Liver (tissue), 9 donors: ENCODE data around the gene HMSD. TPM values are rescaled to one million over a fixed set of nuclear protein-coding genes. Genes with fewer than 3 reads are reported as not detected.

Experiments
- DNase-seq: peaks from one replicate; pipeline ENCODE4 v3.0.0-alpha.2; 2017; ENCODE audit warnings: low spot score
- H3K27ac ChIP-seq, 2 donors: one replicate each; pipeline ENCODE4 v1.7.0; 2013; ENCODE audit warnings: inconsistent platforms in 2 of 2, low read length in 2 of 2, control low read depth in 1 of 2, low read depth in 1 of 2, mild to moderate bottlenecking in 1 of 2
- H3K27me3 ChIP-seq, 4 donors: one replicate each; pipeline versions ENCODE4 v1.6.1 to v1.7.0; 2013; ENCODE audit warnings: low read length in 3 of 4, inconsistent platforms in 1 of 4, mild to moderate bottlenecking in 1 of 4, moderate library complexity in 1 of 4; ENCODE audit not compliant: control insufficient read depth in 4 of 4, insufficient read depth in 4 of 4
- H3K36me3 ChIP-seq, 4 donors: one replicate each; pipeline versions ENCODE4 v1.6.1 to v1.7.0; 2013; ENCODE audit warnings: low read length in 3 of 4, mild to moderate bottlenecking in 3 of 4, low read depth in 1 of 4, moderate library complexity in 1 of 4; ENCODE audit not compliant: control insufficient read depth in 4 of 4, insufficient read depth in 3 of 4
- H3K4me1 ChIP-seq, 4 donors: one replicate each; pipeline versions ENCODE4 v1.6.1 to v1.7.0; 2013; ENCODE audit warnings: low read length in 3 of 4, mild to moderate bottlenecking in 3 of 4, moderate library complexity in 1 of 4; ENCODE audit not compliant: control insufficient read depth in 4 of 4, insufficient read depth in 4 of 4
- H3K4me3 ChIP-seq, 3 donors: one replicate each; pipeline versions ENCODE4 v1.6.1 to v1.7.0; 2013; ENCODE audit warnings: low read length in 3 of 3, control low read depth in 1 of 3, low read depth in 1 of 3, mild to moderate bottlenecking in 1 of 3
- H3K9ac ChIP-seq, 2 donors: one replicate each; pipeline ENCODE4 v1.7.0; 2013; ENCODE audit warnings: low read length in 2 of 2, mild to moderate bottlenecking in 2 of 2, moderate library complexity in 2 of 2, control low read depth in 1 of 2, low read depth in 1 of 2
- H3K9me3 ChIP-seq, 4 donors: one replicate each; pipeline versions ENCODE4 v1.6.1 to v1.7.0; 2013; ENCODE audit warnings: low read length in 3 of 4; ENCODE audit not compliant: control insufficient read depth in 4 of 4
- ATF3 ChIP-seq: IDR thresholded peaks from 2 replicates; pipeline ENCODE4 v1.6.1; 2016; ENCODE audit warnings: antibody characterized with exemption
- CTCF ChIP-seq: fragments of 150-350 bp; IDR thresholded peaks from 2 replicates; pipeline ENCODE4 v1.5.1; 2017; ENCODE audit warnings: improper control_type of control experiment, low read depth, low read length; ENCODE audit not compliant: missing input control
- EGR1 ChIP-seq, 2 donors: IDR thresholded peaks; 2 replicates each; pipeline ENCODE4 v1.6.1; 2016 to 2018; ENCODE audit warnings: antibody characterized with exemption in 2 of 2, low read depth in 2 of 2
- FOXA1 ChIP-seq: IDR thresholded peaks from 2 replicates; pipeline ENCODE4 v1.6.1; 2016; ENCODE audit warnings: antibody characterized with exemption
- FOXA2 ChIP-seq: IDR thresholded peaks from 2 replicates; pipeline ENCODE4 v1.6.1; 2016; ENCODE audit warnings: antibody characterized with exemption
- GABPA ChIP-seq, 2 donors: IDR thresholded peaks in 1 of 2; conservative IDR thresholded peaks in 1 of 2; 2 replicates each; pipeline ENCODE4 v1.6.1; 2016; ENCODE audit warnings: antibody characterized with exemption in 2 of 2, mild to moderate bottlenecking in 1 of 2, moderate library complexity in 1 of 2
- HNF4A ChIP-seq, 2 donors: conservative IDR thresholded peaks; 2 replicates each; pipeline ENCODE4 v1.6.1; 2016; ENCODE audit warnings: antibody characterized with exemption in 2 of 2, mild to moderate bottlenecking in 2 of 2
- HNF4G ChIP-seq: IDR thresholded peaks from 2 replicates; pipeline ENCODE4 v1.6.1; 2016; ENCODE audit warnings: antibody characterized with exemption
- JUND ChIP-seq, 2 donors: IDR thresholded peaks; 2 replicates each; pipeline ENCODE4 v1.6.1; 2016; ENCODE audit warnings: antibody characterized with exemption in 2 of 2
- MAX ChIP-seq: IDR thresholded peaks from 2 replicates; pipeline ENCODE4 v1.6.1; 2016; ENCODE audit warnings: antibody characterized with exemption
- NR2F2 ChIP-seq: IDR thresholded peaks from 2 replicates; pipeline ENCODE4 v1.6.1; 2016; ENCODE audit warnings: antibody characterized with exemption
- RAD21 ChIP-seq, 2 donors: IDR thresholded peaks; 2 replicates each; pipeline ENCODE4 v1.6.1; 2016; ENCODE audit warnings: antibody characterized with exemption in 2 of 2, mild to moderate bottlenecking in 2 of 2
- REST ChIP-seq: IDR thresholded peaks from 2 replicates; pipeline ENCODE4 v1.6.1; 2016; ENCODE audit warnings: antibody characterized with exemption, mild to moderate bottlenecking
- RXRA ChIP-seq, 2 donors: IDR thresholded peaks; 2 replicates each; pipeline ENCODE4 v1.6.1; 2017 to 2018; ENCODE audit warnings: antibody characterized with exemption in 2 of 2, mild to moderate bottlenecking in 1 of 2
- SP1 ChIP-seq: IDR thresholded peaks from 2 replicates; pipeline ENCODE4 v1.6.1; 2018; ENCODE audit warnings: antibody characterized with exemption, mild to moderate bottlenecking
- TAF1 ChIP-seq: conservative IDR thresholded peaks from 2 replicates; pipeline ENCODE4 v1.6.1; 2016; ENCODE audit warnings: antibody characterized with exemption, mild to moderate bottlenecking
- YY1 ChIP-seq: IDR thresholded peaks from 2 replicates; pipeline ENCODE4 v1.6.1; 2016; ENCODE audit warnings: antibody characterized with exemption, mild to moderate bottlenecking
- ZBTB33 ChIP-seq: IDR thresholded peaks from 2 replicates; pipeline ENCODE4 v1.6.1; 2016; ENCODE audit warnings: antibody characterized with exemption
- WGBS: extraction: QIAGEN DNeasy Blood & Tissue Kit; methylation state at CpG from one replicate; pipeline ENCODE4 v1.1.7; 2013; 5-methylcytosine and 5-hydroxymethylcytosine counted together
- polyA plus RNA-seq, 2 donors: library from polyadenylated mRNA; stranded (reverse) in 1 of 2; unstranded in 1 of 2; fragments of 200-250 nt in 1 of 2; fragments of >200 nt in 1 of 2; fragmentation: Nextera tagmentation in 1 of 2; extraction: Ambion mirVana in 1 of 2; gene quantifications; one replicate each; pipeline versions ENCODE4 v1.2.1 to v1.2.3, GENCODE V29; 2013 to 2015
- total RNA-seq, 2 donors: library from RNA; depleted of rRNA; stranded (reverse); fragments of >200 nt; gene quantifications; one replicate each; pipeline ENCODE4 v1.2.3, GENCODE V29; 2014
- donor health status: healthy.
- donor health status: healthy.
- donor health status: healthy.
- donor health status: healthy.
- donor health status: healthy.

Gene HMSD
- total and polyA plus RNA-seq, 4 donors: 0.13 to 0.28 (median 0.14) TPM; not detected in 1

- H3K4me3 ChIP-seq: no peak overlapping the region
- TF ChIP-seq REST (no peak), SP1 (peak; percentile 64), NR2F2 (no peak), TAF1 (no peak), RXRA (IDR thresholded peaks at IDR 0.05) (peak; percentile 84 to 93), HNF4A (conservative IDR thresholded peaks at IDR 0.05) (peak; percentile 53 to 75)
- H3K27me3 ChIP-seq: no peaks in the 10 kb centered on the region
- no peak for DNase-seq
- H3K9ac ChIP-seq: peak overlapping the region in 1 of 2 donors; percentile 3
- WGBS: 47% methylated on average over 5 of the region's 5 CpGs
- H3K9me3 ChIP-seq: no peaks in the 10 kb centered on the region
- no peaks in the 10 kb centered on the region for H3K36me3 ChIP-seq
- peak overlapping the region; percentile 36 to 55 for H3K27ac ChIP-seq
- peaks cover 8 to 31% (median 24%) of the 10 kb centered on the region in 4 donors for H3K4me1 ChIP-seq
These were observed 16.7 kb downstream of the HMSD start for GRCh38 chr18:63965716-63966330.

GRCh38 chr18:63969942-63970808, 21.1 kb downstream of the HMSD start, which contains the start of gene SERPINB8:
SERPINB8 (plus strand) TSS chr18:63970081; CDS start chr18:63978309, 8,228 bp downstream.
- Histone ChIP-seq H3K9me3 (no peaks in the 10 kb centered on the region), H3K4me3 (peak within 1 kb of the TSS; percentile 74 to 90 (median 77)), H3K9ac (peak within 1 kb of the TSS; percentile 61 to 88), H3K36me3 (no peaks in the 10 kb centered on the region), H3K27ac (peak within 1 kb of the TSS; percentile 97 to 99), H3K4me1 (peaks cover 4 to 32% (median 22%) of the 10 kb centered on the region in 4 donors), H3K27me3 (no peaks in the 10 kb centered on the region)
- TF ChIP-seq GABPA (IDR thresholded peaks at IDR 0.05 in 1 of 2, conservative IDR thresholded peaks at IDR 0.05 in 1 of 2) (peak in 1 of 2 donors; percentile 84), SP1 (peak; percentile 50), JUND (IDR thresholded peaks at IDR 0.05) (peak; percentile 88 to 97), TAF1 (peak; percentile 81), HNF4G (no peak), HNF4A (conservative IDR thresholded peaks at IDR 0.05) (peak; percentile 15 to 30), NR2F2 (no peak), MAX (no peak), YY1 (peak; percentile 84), RAD21 (IDR thresholded peaks at IDR 0.05) (peak in 1 of 2 donors; percentile 8), ZBTB33 (no peak), FOXA2 (no peak), FOXA1 (peak; percentile 8), CTCF (no peak), EGR1 (IDR thresholded peaks at IDR 0.05; ENCODE audit: low read depth in 2 of 2) (peak; percentile 58 to 60), REST (peak; percentile 91), RXRA (IDR thresholded peaks at IDR 0.05) (peak in 1 of 2 donors; percentile 2), ATF3 (peak; percentile 89)
- peak; percentile 74 for DNase-seq
- WGBS: under 1% methylated on average over 62 of the region's 62 CpGs
